ENCODE data around the gene RETREG3.

- TF ChIP-seq SMC3 (IDR thresholded peaks at IDR 0.05; ENCODE audit: low read depth, low read length), result no peak
- no peak for TF ChIP-seq POLR2A (IDR thresholded peaks at IDR 0.05; ENCODE audit: low read depth, low read length)
- TF ChIP-seq MAFK (IDR thresholded peaks at IDR 0.05; ENCODE audit: low read depth, low read length), result no peak
Measured at GRCh38 chr17:42623732-42624596, 14.8 kb upstream of the RETREG3 start.

Measured in IMR-90 (cell line).